ENCODE results near the gene BMP3. TPM values are rescaled to one million over a fixed set of nuclear protein-coding genes. Genes with fewer than 3 reads are reported as not detected.
"Not testable (repeated sequence)": the region's sequence is repeated elsewhere in the genome, so short reads cannot be mapped to it uniquely, and the experiment has no call there.

BMP3 gene, protein sequence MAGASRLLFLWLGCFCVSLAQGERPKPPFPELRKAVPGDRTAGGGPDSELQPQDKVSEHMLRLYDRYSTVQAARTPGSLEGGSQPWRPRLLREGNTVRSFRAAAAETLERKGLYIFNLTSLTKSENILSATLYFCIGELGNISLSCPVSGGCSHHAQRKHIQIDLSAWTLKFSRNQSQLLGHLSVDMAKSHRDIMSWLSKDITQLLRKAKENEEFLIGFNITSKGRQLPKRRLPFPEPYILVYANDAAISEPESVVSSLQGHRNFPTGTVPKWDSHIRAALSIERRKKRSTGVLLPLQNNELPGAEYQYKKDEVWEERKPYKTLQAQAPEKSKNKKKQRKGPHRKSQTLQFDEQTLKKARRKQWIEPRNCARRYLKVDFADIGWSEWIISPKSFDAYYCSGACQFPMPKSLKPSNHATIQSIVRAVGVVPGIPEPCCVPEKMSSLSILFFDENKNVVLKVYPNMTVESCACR
- 1 to 10 TPM in 5 of 6 donors, under 1 TPM in 1; 0.86 to 3.0 (median 1.7) TPM for polyA plus RNA-seq (ENCODE audit: low read depth in 6 of 6)

DNA sequence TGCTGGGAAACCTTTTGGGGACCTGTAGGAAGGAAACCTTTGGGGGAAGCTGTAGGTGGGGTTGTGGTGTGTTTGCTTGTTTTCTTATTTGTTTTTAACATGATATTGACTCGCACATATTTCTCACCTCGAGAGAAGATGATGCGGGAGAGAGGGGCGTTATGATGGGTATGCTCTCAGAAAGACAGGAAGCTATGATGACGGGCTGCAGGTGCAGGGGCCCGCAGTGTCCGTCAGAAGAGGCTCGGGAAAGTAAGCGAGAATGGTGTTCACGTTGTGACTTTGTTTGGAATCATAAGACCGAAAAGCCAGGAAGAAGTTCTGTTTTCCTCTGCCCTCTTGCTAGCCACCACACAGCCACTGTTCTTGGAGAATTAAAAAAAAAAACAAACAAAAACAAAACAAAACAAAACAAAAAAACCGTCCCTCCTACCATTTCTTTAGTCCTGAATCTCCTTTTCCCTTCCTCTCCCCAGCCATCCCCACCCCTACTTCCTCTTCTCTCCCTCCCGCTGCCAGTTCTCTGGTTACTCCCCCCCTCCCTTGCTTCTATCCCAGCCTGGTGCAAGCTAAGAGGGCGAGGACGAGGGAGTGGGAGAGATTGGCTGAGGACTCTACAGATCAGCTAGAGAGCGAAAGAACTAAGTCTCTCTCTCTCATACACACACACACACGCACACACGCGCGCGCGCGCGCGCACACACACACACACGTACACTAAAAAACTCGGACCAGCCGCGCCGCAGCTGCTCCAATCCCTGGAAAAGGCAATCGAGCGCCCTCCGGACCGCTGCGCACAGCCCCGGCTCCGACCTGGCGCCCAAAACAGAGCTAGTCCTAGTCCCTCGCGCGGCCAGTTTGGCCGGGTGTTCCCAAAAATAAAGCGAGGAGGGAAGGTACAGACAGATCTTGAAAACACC, at the start of gene BMP3:
TSS of gene BMP3 (plus strand) at position 648 of the 920 bp plus-strand sequence. CDS start 577 bp downstream, outside the sequence.
- peaks cover 0 to 1% (median 0%) of the 10 kb centered on the region in 7 donors for H3K9me3 Mint-ChIP-seq
- H3K4me1 Mint-ChIP-seq: peaks cover 23 to 31% (median 26%) of the 10 kb centered on the region in 3 donors
- peak within 1 kb of the TSS; percentile 93 to 98 (median 95) for H3K4me3 Mint-ChIP-seq
- peaks cover 44 to 62% (median 49%) of the 10 kb centered on the region in 3 donors for H3K27me3 Mint-ChIP-seq
- DNase-seq (peak; percentile 31), ATAC-seq (ENCODE audit: low read depth in 2 of 2) (peak; percentile 54 to 61)
- H3K27ac Mint-ChIP-seq: peak within 1 kb of the TSS; percentile 82 to 97 (median 88)
- H3K36me3 Mint-ChIP-seq: peaks cover 0 to 4% of the 10 kb centered on the region in 2 donors

DNA sequence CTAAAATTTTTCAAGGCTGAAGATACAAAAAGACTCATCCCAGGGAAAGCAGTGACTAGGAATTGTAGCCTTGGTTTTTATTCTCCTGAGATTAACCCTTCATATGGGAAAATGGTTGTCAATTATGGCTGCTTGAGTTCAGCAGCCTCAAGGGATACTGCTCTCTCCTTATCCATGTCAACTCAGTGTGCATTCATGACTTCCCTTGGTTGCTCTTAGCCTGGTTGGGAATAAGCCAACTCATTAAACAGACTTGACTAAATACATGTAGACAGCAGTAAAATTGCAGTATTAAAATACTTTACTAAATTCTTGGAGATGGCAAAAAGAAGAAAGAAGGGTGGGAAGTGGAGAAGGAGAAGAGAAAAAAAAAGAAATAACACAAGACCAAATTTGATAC, 44.5 kb upstream of the BMP3 start:
- ATAC-seq (ENCODE audit: low read depth in 2 of 2) (no peak), DNase-seq (no peak)
- peaks cover 0 to 1% (median 0%) of the 10 kb centered on the region in 3 donors for H3K27me3 Mint-ChIP-seq
- H3K4me1 Mint-ChIP-seq: peaks cover 8 to 16% (median 13%) of the 10 kb centered on the region in 3 donors
- H3K36me3 Mint-ChIP-seq: no peaks in the 10 kb centered on the region
- H3K27ac Mint-ChIP-seq: peak overlapping the region in 1 of 6 donors; percentile 68
- H3K4me3 Mint-ChIP-seq: no peak overlapping the region
- peaks cover 0 to 6% (median 0%) of the 10 kb centered on the region in 7 donors for H3K9me3 Mint-ChIP-seq

GRCh38 chr4:80989921-80990544, 40.5 kb upstream of the BMP3 start:
- peaks cover 19 to 36% (median 24%) of the 10 kb centered on the region in 3 donors for H3K4me1 Mint-ChIP-seq
- DNase-seq (peak; percentile 41), ATAC-seq (ENCODE audit: low read depth in 2 of 2) (peak; percentile 45 to 50)
- H3K9me3 Mint-ChIP-seq: no peaks in the 10 kb centered on the region
- no peaks in the 10 kb centered on the region for H3K27me3 Mint-ChIP-seq
- H3K27ac Mint-ChIP-seq: peak overlapping the region in 3 of 6 donors; percentile 39 to 53 (median 48)
- peak overlapping the region in 2 of 8 donors; percentile 3 to 31 for H3K4me3 Mint-ChIP-seq
- no peaks in the 10 kb centered on the region for H3K36me3 Mint-ChIP-seq

- Mint-ChIP-seq H3K4me1 (peaks cover 19 to 36% (median 24%) of the 10 kb centered on the region in 3 donors), H3K27ac (peak overlapping the region in 2 of 6 donors; percentile 39 to 85), H3K9me3 (no peaks in the 10 kb centered on the region), H3K4me3 (peak overlapping the region in 2 of 8 donors; percentile 24 to 52), H3K27me3 (no peaks in the 10 kb centered on the region), H3K36me3 (no peaks in the 10 kb centered on the region)
- ATAC-seq (ENCODE audit: low read depth in 2 of 2) (peak; percentile 80 to 83), DNase-seq (peak; percentile 27)
These were observed 39.7 kb upstream of the BMP3 start for GRCh38 chr4:80990851-80991250.

GRCh38 chr4:80999943-81000342, 30.6 kb upstream of the BMP3 start:
- Mint-ChIP-seq H3K4me1 (peaks cover 13 to 18% (median 15%) of the 10 kb centered on the region in 3 donors), H3K9me3 (no peaks in the 10 kb centered on the region)
- ATAC-seq (ENCODE audit: low read depth in 2 of 2): no peak

DNA sequence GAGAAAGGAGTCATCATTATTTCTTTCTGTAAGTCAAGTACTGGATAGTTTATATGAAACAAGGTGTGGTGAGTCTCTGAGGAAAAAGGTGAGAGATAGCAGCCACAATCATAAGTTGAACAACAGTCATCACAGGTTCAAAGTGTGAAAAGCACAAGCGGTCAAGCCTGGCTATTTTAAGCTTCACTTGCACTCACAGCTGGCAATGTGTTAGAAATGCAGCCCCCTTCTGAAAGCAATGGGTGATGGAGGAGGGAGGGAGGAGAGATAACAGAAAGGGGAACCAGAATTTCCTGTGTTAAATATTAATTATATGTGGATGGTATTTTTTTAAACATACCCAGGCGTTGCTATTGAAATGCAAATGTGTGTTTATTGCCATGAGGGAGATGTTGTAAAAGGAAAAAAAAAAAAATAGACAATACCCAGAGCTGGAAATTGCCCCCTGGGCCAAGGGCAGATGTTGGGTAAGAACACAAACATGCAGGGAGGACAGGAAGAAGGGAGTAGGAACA, 26.9 kb upstream of the BMP3 start:
- ATAC-seq (ENCODE audit: low read depth in 2 of 2): peak; percentile 63 to 77
- DNase-seq: peak; percentile 6
- Mint-ChIP-seq H3K27ac (peak overlapping the region in 4 of 6 donors; percentile 12 to 82 (median 26)), H3K4me3 (peak overlapping the region in 5 of 8 donors; percentile 12 to 48 (median 37)), H3K27me3 (no peaks in the 10 kb centered on the region), H3K4me1 (peaks cover 13 to 18% (median 15%) of the 10 kb centered on the region in 3 donors), H3K9me3 (peaks cover 0 to 8% (median 4%) of the 10 kb centered on the region in 7 donors), H3K36me3 (peaks cover 6 to 7% of the 10 kb centered on the region in 2 donors)

More at GRCh38 chr4:80999943-81000342, 30.6 kb upstream of the BMP3 start:
- no peaks in the 10 kb centered on the region for H3K27me3 Mint-ChIP-seq
- no peak overlapping the region for H3K4me3 Mint-ChIP-seq
- H3K36me3 Mint-ChIP-seq: no peaks in the 10 kb centered on the region
- no peak for DNase-seq
- H3K27ac Mint-ChIP-seq: no peak overlapping the region

DNA sequence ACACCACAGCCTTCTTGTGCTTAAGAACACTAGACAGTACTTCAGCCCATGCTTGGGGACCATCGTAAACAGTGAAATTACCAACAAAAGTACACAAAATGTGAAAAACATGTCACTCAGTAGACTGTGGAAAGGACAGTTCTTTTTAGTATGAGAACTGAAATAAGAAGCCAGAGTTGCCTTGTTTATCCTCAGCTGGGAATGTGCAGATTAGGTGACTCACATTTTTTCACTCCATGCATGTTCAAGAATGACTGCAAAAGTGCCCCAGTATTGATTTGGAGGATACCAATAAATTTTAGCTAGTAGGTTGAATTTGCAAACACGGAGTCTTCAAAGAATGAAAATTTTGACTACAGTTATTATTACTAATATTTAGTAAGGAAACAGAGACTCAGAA, 23.1 kb upstream of the BMP3 start:
- H3K27me3 Mint-ChIP-seq: peaks cover 0 to under 1% (median 0%) of the 10 kb centered on the region in 3 donors
- H3K4me3 Mint-ChIP-seq: no peak overlapping the region
- no peak for DNase-seq
- peaks cover 7 to 8% of the 10 kb centered on the region in 2 donors for H3K36me3 Mint-ChIP-seq
- ATAC-seq (ENCODE audit: low read depth in 2 of 2): no peak
- no peak overlapping the region for H3K27ac Mint-ChIP-seq
- H3K4me1 Mint-ChIP-seq: peaks cover 13 to 18% (median 15%) of the 10 kb centered on the region in 3 donors
- peaks cover 0 to 9% (median 5%) of the 10 kb centered on the region in 7 donors for H3K9me3 Mint-ChIP-seq

- H3K36me3 Mint-ChIP-seq; H3K27ac Mint-ChIP-seq; DNase-seq; ATAC-seq (ENCODE audit: low read depth in 2 of 2); H3K4me3 Mint-ChIP-seq; H3K9me3 Mint-ChIP-seq; H3K4me1 Mint-ChIP-seq: not testable (repeated sequence)
- H3K27me3 Mint-ChIP-seq: peaks cover 5 to 12% (median 11%) of the 10 kb centered on the region in 3 donors
These were observed 13.9 kb upstream of the BMP3 start for GRCh38 chr4:81016566-81016965.

DNA sequence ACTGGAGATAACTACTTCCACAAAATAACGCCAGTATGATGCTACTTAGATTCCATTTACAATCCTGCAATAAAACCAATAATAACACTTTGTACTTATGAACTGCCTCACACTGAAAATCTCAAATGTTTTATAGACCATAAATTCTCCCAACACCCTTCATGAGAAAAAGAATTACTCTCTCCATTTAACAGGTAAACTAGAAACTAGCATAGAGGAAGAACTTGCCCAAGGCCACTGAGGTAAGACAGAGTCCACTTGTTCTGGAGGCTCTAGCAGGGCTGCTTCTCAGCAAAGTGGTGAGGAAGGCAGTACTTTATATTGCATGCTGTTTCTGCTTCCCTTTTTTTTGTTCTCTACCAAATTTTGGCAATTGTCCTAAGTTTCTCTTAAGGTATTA, 11.5 kb upstream of the BMP3 start:
- no peak overlapping the region for H3K27ac Mint-ChIP-seq
- peak overlapping the region in 1 of 8 donors; percentile 22 for H3K4me3 Mint-ChIP-seq
- no peaks in the 10 kb centered on the region for H3K36me3 Mint-ChIP-seq
- H3K9me3 Mint-ChIP-seq: peaks cover 0 to 4% (median 0%) of the 10 kb centered on the region in 7 donors
- no peaks in the 10 kb centered on the region for H3K4me1 Mint-ChIP-seq
- no peak for DNase-seq
- peaks cover 5 to 17% (median 12%) of the 10 kb centered on the region in 3 donors for H3K27me3 Mint-ChIP-seq
- peak in 1 of 2 donors; percentile 23 for ATAC-seq (ENCODE audit: low read depth in 2 of 2)

- H3K9me3 Mint-ChIP-seq: peaks cover 0 to 4% (median 0%) of the 10 kb centered on the region in 7 donors
- DNase-seq: no peak
These were observed 9.2 kb upstream of the BMP3 start for GRCh38 chr4:81021142-81021944.

GRCh38 chr4:81021981-81022380, 8.5 kb upstream of the BMP3 start:
- Mint-ChIP-seq H3K27me3 (peaks cover 29 to 40% (median 36%) of the 10 kb centered on the region in 3 donors), H3K27ac (no peak overlapping the region), H3K4me1 (no peaks in the 10 kb centered on the region), H3K4me3 (no peak overlapping the region), H3K9me3 (peaks cover 0 to 2% (median 0%) of the 10 kb centered on the region in 7 donors), H3K36me3 (no peaks in the 10 kb centered on the region)
- ATAC-seq (ENCODE audit: low read depth in 2 of 2): no peak
- no peak for DNase-seq

More at GRCh38 chr4:81021142-81021944, 9.2 kb upstream of the BMP3 start:
- Mint-ChIP-seq H3K4me1 (no peaks in the 10 kb centered on the region), H3K27me3 (peaks cover 23 to 34% (median 30%) of the 10 kb centered on the region in 3 donors), H3K27ac (no peak overlapping the region), H3K4me3 (no peak overlapping the region), H3K36me3 (no peaks in the 10 kb centered on the region)
- no peak for ATAC-seq (ENCODE audit: low read depth in 2 of 2)

DNA sequence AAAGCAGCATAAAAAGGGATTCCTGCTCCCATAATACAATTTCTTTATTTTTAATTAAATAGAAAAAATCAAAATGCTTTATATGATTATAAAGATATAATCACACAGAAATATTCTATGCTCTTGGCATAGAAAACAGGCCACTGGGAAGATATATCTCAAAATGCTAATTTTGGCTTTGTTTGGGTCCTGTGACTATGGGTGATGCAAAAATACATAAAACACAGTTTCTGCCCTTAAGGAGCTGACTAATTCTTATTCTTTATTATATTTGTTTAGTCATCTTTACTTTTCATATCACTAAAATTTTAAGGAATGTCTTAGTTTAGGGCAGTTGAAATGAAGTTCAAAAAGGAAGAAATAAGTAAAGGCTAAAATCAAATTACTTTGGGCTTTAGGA, 7.0 kb upstream of the BMP3 start:
- H3K36me3 Mint-ChIP-seq: no peaks in the 10 kb centered on the region
- no peak for DNase-seq
- no peak overlapping the region for H3K27ac Mint-ChIP-seq
- peaks cover 36 to 49% (median 45%) of the 10 kb centered on the region in 3 donors for H3K27me3 Mint-ChIP-seq
- H3K4me1 Mint-ChIP-seq: no peaks in the 10 kb centered on the region
- no peaks in the 10 kb centered on the region for H3K9me3 Mint-ChIP-seq
- no peak overlapping the region for H3K4me3 Mint-ChIP-seq
- no peak for ATAC-seq (ENCODE audit: low read depth in 2 of 2)

All from naive B cell (primary cell).